Effector CD8-positive, alpha-beta T cell (primary cell): ENCODE data around the gene TMTC1.

Experiments
- DNase-seq: peaks from one replicate; lab custom pipeline; 2025; lab: John Stamatoyannopoulos, UW

The TMTC1 gene

DNA sequence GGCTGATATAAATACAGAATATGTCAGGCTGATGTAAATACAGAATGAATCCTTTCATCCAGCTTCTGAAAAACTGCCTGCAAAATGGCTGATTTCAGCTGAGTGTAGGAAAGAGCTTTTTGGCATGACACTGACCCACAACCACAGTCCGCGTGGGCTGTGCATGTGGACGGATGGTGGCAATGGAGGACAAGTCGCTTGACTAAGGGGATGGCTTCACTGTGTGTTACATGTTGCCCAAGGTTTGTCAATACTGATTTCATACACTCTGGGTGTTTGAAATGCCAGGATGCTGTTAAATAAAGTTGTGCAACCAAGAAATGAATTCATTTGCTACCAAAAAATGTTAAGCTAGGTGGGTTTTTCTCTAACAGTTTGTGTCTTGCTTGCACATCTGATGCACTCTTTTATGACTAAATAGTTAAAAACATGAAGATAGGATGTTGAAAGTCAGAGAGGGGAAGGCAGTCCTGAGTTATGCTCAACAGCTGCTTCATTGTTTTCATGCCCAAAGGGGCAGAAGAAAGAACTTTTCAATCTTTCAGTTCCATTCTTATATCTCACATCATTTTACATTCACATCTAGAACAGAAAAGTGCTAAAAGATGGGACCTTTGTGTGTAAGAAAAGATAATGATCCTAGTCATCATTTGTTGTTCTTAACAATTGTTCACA is 249.8 kb downstream of the TMTC1 start:
- DNase-seq: no peak

DNA sequence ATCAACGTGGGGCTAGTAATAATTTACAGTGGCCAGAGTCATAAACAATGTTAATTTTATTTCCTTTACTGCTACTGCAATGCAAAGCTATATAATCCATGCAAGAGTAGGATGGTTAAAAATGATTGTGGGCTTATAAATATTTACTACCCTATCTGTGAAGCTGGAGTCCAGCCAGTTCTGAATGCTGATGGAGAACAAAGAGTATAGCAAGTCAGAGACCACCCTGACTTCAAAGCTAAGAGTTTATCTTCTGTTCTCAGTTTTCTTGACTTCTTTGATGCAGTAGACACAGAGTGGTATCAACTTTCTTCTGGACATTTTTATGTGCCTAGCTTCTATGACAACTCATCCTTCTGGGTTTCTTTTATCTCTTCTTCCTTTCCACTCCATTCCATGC is 252.3 kb downstream of the TMTC1 start:
- DNase-seq: no peak

DNA sequence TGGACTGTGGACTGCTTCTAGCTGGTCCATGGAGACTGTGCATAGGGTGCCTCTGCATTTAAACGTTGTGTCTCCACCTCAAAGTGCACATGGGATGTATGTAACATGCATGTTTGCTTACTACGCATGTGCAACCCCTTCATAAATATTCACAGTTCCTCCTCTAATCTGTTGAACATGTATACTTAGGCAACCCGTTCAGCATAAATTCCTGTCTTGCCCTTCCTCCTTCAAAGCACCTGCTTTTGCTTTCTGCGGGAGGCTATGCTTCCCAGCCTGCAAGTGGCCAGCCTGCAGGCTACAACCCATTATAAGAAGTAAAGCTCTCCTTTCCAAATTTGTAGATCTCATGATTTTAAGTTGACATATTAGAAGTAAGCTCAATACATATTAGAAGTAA is 253.3 kb downstream of the TMTC1 start:
- no peak for DNase-seq

DNA sequence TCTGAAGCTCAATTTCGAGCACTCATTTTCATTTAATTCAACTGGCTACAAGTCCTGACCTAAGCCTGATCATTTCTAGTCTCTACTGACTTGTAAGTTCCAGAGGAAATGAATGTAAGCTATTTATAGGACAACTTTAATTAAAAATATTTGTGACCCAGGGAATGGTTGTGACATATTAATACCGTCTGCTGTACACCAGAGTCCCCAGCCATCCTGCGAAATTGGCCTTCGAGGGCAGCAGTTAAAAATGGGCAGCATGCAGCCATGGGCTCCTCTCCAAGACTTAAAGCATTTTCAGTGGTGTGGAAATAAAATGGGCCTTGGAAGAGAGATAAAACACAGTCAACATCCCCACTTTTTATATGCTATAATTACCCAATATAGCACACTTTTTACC is 255.6 kb downstream of the TMTC1 start:
- DNase-seq: no peak

DNA sequence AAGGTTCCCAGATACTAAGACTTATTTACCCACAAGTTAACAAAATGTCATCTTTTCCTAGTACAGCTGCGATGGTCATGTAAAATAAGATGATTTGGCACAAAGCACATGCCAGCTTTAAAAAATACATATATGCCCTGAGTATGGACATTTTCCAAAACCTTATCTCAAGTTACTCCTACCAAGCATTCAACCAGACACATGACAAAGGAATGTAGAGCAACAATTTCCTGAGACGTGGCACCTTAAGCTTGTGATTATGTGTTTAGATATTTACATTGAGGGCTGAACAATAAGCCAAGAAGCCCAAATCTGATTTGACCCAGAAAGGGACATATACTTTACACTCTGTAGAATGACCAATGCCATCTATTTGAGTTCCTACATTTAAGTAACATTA is 261.8 kb downstream of the TMTC1 start:
- no peak for DNase-seq

DNA sequence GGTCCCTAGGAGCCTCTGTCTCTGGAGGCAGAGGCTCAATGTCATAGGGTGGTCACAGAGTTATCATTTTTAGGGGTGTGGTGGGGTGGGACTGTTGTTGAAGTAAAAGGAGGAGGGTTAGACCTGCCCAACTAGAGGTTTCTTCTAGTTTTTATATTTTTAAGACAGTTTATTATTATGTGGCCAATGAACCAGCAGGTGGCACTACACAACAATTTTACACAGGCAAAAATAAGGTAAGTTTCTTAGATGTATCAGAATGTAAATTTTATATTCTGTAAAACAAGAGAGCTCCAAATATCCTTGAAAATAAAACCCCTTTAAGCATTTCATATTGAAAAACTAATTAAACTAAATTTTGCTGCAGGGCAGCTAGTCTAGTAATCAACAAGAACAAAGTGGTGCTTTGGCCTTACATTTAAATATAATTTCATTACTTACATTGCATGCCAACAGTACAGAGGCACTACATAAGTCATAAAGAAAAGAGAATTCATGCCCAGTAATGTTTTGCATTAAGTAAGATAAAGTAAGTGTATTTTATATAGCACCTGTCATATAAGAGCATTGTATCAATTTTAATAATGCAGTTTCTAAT is 264.1 kb downstream of the TMTC1 start:
- DNase-seq: no peak

DNA sequence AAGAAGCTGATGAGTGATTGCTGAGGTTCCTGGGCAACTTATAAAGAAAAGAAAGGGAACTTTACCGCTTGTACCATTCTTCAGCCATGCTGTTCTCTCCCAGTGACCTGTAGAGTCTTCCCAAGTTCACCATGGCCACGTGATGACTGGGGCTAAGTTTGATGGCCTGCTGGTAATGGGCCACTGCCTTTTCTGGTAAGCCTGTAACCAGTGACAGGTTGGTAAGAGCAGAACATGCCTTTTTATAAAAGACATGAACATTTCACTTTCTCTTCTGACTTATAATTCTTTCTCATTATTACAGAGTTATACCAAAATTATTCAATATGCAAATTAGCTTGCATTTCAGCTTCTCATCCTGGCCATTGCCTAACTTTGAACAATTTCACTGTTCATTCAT is 265.3 kb downstream of the TMTC1 start:
- no peak for DNase-seq

DNA sequence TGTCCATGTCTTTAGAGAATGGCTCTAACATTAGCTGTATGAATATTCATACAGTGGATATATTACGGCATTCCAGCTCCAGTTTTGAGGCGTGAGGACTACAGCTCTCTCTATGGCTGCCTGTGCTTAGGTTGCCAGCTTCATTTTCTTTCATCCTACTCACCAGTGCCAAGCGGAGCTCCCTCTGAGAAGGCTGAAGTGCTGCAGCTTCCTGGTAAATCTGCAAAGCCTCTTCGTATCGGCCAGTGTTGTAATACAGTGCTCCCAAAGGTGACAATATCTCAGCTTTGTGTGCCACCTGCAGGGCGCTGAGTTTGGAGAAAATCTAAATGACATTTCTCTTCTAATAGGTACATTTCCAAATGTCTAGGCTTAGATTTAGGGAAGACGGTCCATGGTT is 266.5 kb downstream of the TMTC1 start:
- DNase-seq: no peak

DNA sequence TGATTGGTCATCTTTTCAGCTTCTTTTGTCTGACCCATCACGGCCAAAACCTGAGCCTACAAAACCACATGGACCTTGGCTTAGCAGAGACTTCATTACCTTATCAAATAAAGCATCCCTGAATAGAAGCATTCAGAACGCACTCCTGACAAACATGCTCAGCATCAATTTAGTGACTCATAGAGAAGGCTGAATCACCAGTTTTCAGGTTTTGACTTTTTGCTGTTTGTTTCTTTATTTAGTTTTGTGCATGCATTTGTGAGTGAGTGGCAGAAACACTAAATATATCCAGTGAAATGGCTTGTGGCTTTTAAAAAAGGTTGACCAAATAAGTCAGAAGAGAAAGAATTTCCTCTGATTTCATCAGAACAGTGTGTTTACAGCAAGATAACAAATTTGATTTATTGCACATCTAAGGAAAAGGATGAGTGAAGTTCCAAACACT is 267.3 kb downstream of the TMTC1 start:
- DNase-seq: no peak

DNA sequence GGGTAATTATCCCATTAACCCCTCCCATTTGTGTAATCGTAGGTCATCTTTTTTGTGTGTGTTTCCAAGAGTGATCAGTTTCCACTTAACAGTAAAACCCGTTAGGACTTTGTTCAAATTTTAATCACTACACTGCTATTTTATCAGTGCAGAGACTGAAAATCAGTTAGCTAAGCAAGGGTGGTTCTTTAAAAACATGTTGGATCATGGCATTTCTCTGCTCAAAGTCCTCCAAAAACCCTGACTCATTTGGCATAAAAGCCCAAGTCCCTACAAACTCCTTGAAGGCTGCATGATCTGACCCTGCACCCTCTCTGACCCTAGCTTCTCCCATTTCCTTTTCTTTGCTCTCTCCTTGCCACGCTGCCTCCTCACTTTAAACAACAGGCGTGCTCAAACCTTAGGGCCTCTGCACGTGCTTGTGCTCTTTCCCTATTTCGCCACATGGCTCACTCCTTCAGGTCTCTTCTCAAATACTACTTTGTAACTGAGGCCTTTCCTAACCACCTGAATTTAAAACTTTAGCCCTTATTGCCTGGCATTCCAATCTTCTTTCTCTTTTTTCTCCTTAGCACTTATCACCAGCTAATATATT is 273.1 kb downstream of the TMTC1 start:
- no peak for DNase-seq

DNA sequence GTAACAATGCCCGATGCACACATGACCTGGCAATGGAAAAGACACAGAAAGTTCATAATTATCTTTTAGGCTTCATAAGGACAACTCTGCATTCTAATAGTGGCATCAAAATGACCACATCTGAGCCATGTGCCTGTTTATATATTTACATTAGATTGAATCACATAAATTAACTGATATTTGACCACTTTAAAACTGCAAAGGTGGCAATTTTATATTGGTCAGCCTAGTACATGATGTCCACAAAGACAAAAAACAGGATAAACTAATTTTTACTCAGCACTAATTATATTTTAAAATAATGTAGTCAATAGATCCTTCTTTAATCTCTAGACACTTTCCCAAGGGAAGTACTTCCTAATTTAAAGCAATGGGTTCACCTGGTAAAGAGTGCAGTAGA is 274.2 kb downstream of the TMTC1 start:
- DNase-seq: no peak

DNA sequence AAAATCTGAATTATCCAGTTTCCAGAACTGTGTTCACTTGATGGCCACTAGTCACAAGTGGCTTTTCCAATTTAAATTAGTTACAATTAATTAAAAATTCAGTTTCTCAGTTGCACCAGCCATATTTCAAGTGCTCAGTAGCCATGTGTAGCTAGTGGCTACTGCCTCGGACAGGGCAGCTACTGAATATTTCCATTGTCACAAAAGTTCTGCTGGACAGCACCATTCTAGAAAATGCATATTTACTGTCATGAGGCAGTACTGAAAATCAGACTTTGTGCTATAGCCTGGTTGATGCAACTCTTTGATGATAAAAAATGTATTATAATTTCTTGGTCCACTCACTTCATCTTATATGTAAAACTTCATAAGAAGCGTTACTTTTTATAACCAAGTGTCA is 274.8 kb downstream of the TMTC1 start:
- no peak for DNase-seq

DNA sequence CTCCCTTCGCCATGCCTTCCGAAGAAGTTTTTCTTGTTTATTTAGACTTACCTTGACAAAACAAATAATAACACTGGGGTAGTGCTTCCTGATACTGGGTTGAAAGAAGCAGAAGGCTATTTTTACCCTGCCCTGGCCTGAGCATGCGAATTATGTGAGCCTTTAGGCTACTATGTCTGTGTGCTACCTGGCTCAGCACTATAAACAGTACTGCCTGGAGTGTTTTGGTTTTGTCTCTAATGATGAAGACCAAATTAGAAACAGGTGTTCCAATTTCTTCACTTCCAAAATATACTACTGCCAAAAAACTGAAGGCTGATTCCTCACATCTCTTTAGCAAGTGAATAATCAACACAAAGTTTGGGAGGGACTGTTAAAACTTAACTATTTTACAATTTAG is 278.6 kb downstream of the TMTC1 start:
- DNase-seq: no peak

DNA sequence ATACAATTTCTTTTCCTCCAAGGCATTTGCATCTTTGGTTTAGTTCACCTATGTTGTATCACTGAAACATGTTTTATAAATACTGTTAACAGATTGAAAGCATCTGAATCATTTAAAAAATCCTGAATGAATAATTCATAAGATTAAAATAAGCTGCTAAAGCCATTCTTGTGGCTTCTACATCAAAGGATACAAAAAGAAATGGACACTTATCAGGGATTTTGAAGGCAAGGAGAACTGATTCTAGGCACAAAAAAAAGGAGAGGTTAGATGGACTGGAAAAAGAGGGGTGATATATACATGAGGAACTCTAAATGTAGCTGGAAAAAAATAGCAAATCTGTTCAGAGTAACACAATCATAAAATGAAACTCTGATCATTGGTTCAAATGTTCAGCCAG is 280.5 kb downstream of the TMTC1 start:
- no peak for DNase-seq

DNA sequence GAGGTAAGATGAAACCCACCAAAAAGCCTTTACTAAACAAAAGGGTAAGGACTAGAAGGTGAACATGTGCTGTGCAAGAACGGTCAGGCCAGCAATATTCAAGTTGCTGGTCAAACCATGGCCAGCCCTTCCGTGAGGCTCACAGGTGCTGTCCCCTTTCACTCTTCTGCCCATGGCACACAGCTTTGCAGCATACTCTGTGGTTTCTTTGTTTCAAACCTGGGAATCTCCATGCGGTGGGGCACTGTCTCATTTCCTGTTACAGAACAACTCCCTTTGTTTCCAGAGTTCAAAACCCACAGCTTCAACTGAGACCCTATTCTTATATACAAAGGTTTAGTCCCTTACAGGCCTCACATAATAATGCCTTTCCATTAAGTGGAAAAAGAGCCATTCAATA is 284.5 kb downstream of the TMTC1 start:
- DNase-seq: no peak

DNA sequence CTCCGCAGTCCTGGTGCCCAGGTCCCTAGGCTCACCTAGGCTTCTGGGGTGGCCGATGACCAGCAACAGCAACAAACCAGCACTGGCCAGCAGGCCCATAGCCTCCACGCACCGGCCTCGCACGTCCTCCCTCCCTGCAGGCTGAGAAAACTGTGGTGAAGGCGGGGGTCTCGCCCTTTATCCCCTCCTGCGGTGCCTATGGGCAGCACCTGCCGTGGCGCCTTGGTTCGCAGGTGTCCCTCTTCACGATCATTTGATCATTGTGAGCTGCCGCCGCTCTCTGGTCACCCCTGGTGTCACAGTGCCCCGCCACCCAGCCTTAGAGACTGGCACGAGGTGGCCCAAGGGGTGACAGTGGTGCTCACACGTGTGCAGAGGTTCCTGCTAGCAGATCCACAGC is 286.2 kb downstream of the TMTC1 start, which contains the start of gene OVCH1:
OVCH1 (minus strand) TSS at position 99 of the 400 bp plus-strand sequence; CDS start at position 99, 0 bp downstream.
- DNase-seq: no peak

DNA sequence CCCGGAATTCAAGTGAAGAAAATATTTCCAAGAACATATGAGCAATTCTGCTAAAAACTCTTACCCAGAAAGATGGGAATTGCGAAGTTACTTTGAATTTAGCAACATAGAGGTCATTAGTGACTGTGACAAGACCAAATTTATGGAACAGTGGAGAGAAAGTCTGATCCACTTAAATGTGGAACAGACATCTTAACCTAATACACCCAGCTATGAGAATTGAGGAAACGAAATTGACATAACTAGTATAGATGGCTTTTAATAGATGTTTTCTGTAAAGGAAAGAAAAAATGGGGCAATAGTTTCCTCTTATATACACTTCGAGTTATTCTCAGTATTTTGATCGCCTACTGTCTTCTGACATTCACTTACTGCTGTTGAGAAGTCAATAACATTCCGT is 290.9 kb downstream of the TMTC1 start:
- DNase-seq: no peak

DNA sequence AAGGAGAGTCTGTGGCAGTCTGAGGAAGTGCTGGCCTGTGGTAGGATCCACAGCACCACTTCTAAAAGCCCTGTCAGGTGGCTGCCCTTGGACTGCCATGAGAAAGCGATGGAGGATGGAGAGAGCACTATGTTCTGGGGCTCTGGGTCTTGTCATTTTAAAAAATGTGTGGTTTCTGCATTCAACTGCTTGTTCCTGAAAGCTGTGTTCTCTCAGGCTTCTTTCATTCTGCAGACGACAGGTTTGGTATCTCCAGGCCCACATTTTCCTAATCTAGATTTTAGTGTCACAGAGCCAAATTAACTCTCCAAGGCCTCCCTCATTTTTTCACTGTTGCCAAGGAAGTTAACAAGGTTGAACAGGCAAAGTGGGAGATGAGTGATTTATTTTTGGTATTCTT is 296.8 kb downstream of the TMTC1 start:
- DNase-seq: no peak

DNA sequence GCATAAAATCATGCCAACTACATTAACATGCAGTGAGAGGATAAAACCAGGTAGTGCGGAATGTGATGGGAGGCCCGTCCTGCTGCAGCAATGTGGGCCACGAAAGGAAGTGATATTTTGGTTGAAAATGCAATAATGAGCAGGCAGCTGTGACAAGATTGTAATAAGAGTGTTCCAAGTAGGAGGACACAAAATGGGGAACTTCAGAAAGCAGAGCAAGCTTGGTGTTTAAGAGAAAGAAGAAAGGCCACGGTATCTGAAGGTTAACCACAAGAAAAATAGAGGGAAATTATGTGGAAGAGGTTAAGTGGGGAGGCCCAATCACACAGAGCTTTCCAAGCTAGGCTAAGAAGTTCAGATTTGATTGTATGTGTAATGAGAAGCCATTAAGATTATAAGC is 320.5 kb downstream of the TMTC1 start:
- DNase-seq: no peak

DNA sequence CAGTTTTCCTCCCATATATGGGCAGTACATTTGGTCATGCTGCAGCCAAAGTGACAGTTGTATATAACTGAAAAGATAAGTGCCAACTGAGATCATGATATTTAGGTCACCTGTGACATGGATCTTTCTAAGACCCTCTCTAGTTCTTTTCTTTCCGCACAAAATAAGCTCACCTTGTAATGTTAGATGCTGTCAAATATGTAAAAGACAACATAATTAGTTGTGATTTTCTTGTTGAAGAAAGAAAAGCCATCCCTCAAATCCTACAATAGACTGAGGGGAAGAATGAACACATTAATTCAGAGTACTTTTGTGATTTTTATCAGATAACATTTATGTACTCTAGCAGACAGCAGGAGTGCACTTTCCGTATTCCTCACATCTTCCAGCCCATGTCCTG is 323.7 kb downstream of the TMTC1 start:
- DNase-seq: no peak

DNA sequence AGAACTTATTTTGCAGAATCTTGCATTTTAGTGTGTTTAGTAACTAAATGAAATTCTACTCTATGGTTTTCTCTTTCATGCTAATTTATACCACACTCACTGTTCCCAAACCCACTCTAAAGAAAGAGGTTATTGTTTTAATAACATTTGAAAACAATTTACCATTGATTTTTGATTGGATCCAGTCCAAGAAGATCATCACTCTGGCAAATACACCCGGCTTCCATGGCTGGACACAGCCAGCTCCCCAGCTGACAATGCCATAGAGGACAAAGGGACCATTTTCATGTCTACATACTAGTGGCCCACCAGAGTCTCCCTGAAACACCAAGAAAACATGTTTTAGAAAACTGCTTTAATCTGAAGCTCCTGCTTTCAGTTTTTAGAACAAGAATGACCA is 328.7 kb downstream of the TMTC1 start:
- no peak for DNase-seq

DNA sequence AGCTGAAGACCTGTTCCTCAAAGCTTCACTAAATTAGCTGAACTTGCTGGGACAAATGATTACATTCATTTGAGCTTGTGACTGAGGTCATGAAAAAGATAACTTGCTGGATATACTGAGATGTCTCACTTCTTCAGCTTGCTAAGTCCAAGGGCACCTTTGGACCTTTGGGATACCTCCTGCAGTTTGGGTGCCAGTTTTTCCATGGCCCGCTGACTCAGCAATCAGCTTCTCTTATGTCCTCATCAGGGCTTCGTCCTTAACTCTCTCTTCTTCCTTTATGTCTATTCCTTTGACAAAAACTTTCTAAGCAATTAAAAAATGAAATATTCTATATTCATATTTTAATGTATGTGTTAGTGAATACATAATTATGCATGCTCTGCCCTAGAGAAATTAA is 331.9 kb downstream of the TMTC1 start:
- DNase-seq: no peak
